Lower lobe of right lung (tissue), 2 donors: ENCODE results near the gene UBALD1. TPM values are rescaled to one million over a fixed set of nuclear protein-coding genes. Genes with fewer than 3 reads are reported as not detected.
A peak's percentile ranks its signal among the peaks of the same experiment; 100 is the strongest.

Source experiments
- ATAC-seq, 2 donors: fragments of 200-7000 bp; cut with Tn5 transposase; one replicate each; pipeline ENCODE4 v1.9.1; 2020 to 2022; ENCODE audit warnings: mild to moderate bottlenecking in 2 of 2, moderate library complexity in 2 of 2
- DNase-seq: peaks from one replicate; pipeline ENCODE4 v3.0.0-alpha.2; 2020
- H3K27ac ChIP-seq: fragments of 200-600 bp; one replicate; pipeline ENCODE4 v1.8.0; 2022
- H3K27me3 ChIP-seq: fragments of 200-600 bp; one replicate; pipeline ENCODE4 v1.8.0; 2022; ENCODE audit warnings: low read depth
- H3K36me3 ChIP-seq: fragments of 200-600 bp; one replicate; pipeline ENCODE4 v1.8.0; 2022; ENCODE audit warnings: mild to moderate bottlenecking
- H3K4me1 ChIP-seq: fragments of 200-600 bp; one replicate; pipeline ENCODE4 v1.8.0; 2022
- H3K4me3 ChIP-seq: fragments of 200-600 bp; one replicate; pipeline ENCODE4 v1.8.0; 2022; ENCODE audit warnings: mild to moderate bottlenecking
- H3K9me3 ChIP-seq: fragments of 200-600 bp; one replicate; pipeline ENCODE4 v1.8.0; 2022
- CTCF ChIP-seq: fragments of 200-600 bp; IDR thresholded peaks from one replicate; pipeline ENCODE4 v1.8.0; 2022; ENCODE audit warnings: antibody characterized with exemption, mild to moderate bottlenecking
- intact Hi-C: fragments of 100-400 bp; cut with DNase I; formaldehyde crosslinking; loops from one replicate; pipeline ENCODE4 v1.11.0; 2022
- total RNA-seq: library from RNA; stranded (reverse); fragmentation: NEBNext Ultra II Directional; extraction: Animal tissue kit (Norgen Biotek cat#: 25700); gene quantifications from one replicate; pipeline ENCODE4 v1.2.1, GENCODE V29; 2021
- donor health status: DM: no; HTN: yes; CAD: no; lungs with severe emphysema.

Gene UBALD1
- total RNA-seq, 1 donor from 2014 or later: 30.2 TPM

- Histone ChIP-seq H3K27ac (no peak overlapping the region), H3K27me3 (no peaks in the 10 kb centered on the region), H3K4me1 (peaks cover 28% of the 10 kb centered on the region), H3K4me3 (no peak overlapping the region), H3K36me3 (peaks cover 45% of the 10 kb centered on the region), H3K9me3 (no peaks in the 10 kb centered on the region)
- TF ChIP-seq CTCF: no peak
- ATAC-seq (no peak), DNase-seq (no peak)
- intact Hi-C loops: no loop called here
Observed at GRCh38 chr16:4648917-4649316, 34.2 kb upstream of the UBALD1 start.

GRCh38 chr16:4647644-4647980, 32.9 kb upstream of the UBALD1 start:
- no peak for TF ChIP-seq CTCF
- no peak for DNase-seq
- no peak for ATAC-seq
- no peaks in the 10 kb centered on the region for H3K27me3 ChIP-seq
- H3K4me3 ChIP-seq: no peak overlapping the region
- no peaks in the 10 kb centered on the region for H3K9me3 ChIP-seq
- no peak overlapping the region for H3K27ac ChIP-seq
- peaks cover 26% of the 10 kb centered on the region for H3K4me1 ChIP-seq
- peaks cover 32% of the 10 kb centered on the region for H3K36me3 ChIP-seq
- intact Hi-C loops: no loop called here

GRCh38 chr16:4646773-4647643, 32.3 kb upstream of the UBALD1 start:
- intact Hi-C loops: no loop called here
- Histone ChIP-seq H3K9me3 (no peaks in the 10 kb centered on the region), H3K27me3 (no peaks in the 10 kb centered on the region), H3K4me3 (no peak overlapping the region), H3K27ac (no peak overlapping the region), H3K4me1 (peaks cover 20% of the 10 kb centered on the region), H3K36me3 (peaks cover 26% of the 10 kb centered on the region)
- TF ChIP-seq CTCF: no peak
- no peak for DNase-seq
- peak in 1 of 2 donors; percentile 22 for ATAC-seq

GRCh38 chr16:4641895-4642294, 27.2 kb upstream of the UBALD1 start:
- Histone ChIP-seq H3K27me3 (no peaks in the 10 kb centered on the region), H3K4me3 (no peak overlapping the region), H3K36me3 (peaks cover 18% of the 10 kb centered on the region), H3K9me3 (no peaks in the 10 kb centered on the region), H3K27ac (no peak overlapping the region), H3K4me1 (peaks cover 20% of the 10 kb centered on the region)
- TF ChIP-seq CTCF: no peak
- ATAC-seq (no peak), DNase-seq (no peak)
- intact Hi-C loops: no loop called here

GRCh38 chr16:4641306-4641687, 26.6 kb upstream of the UBALD1 start:
- no peaks in the 10 kb centered on the region for H3K9me3 ChIP-seq
- no peaks in the 10 kb centered on the region for H3K27me3 ChIP-seq
- peak overlapping the region; percentile 64 for H3K27ac ChIP-seq
- H3K4me1 ChIP-seq: peaks cover 20% of the 10 kb centered on the region
- H3K4me3 ChIP-seq: no peak overlapping the region
- intact Hi-C loops: no loop called here
- DNase-seq: no peak
- peaks cover 23% of the 10 kb centered on the region for H3K36me3 ChIP-seq
- peak; percentile 70 to 72 for ATAC-seq
- no peak for TF ChIP-seq CTCF
